ENCODE measurements around the gene FBLN5.

DNA sequence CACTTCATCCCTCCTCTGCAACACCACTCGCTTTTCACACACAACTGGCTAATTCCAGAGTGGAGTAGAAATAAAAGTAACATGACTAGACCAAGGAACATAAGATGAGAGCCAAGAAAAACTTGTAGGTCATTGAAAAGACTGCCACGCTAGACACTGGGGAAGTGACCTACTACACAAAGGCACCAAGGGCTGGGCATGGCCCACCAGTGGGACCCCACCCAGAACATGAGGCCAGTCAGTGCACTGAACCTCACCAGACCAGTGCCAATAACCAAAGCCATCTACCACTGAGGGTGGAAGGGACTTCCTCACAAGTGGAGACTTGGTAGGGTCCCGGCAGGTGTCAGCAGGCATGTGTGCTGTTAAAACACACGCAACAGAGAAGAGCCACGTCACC, 19.7 kb downstream of the FBLN5 start:
- TF ChIP-seq CTCF (IDR thresholded peaks at IDR 0.05) (no peak), EP300 (IDR thresholded peaks at IDR 0.05) (no peak), POLR2AphosphoS5 (IDR thresholded peaks at IDR 0.05) (no peak), POLR2A (IDR thresholded peaks at IDR 0.05; ENCODE audit: low read depth) (no peak)
